GM12892 (cell line): ENCODE results near the gene EFCAB8.

Experiments used
- POLR2AphosphoS5 ChIP-seq: IDR thresholded peaks from 2 replicates; pipeline ENCODE4 v1.6.1; 2011; ENCODE audit warnings: low read depth, low read length, control low read depth
- TAF1 ChIP-seq: IDR thresholded peaks from 2 replicates; pipeline ENCODE4 v1.6.1; 2011; ENCODE audit warnings: low read depth, mild to moderate bottlenecking, control low read depth, low read length, borderline replicate concordance

DNA sequence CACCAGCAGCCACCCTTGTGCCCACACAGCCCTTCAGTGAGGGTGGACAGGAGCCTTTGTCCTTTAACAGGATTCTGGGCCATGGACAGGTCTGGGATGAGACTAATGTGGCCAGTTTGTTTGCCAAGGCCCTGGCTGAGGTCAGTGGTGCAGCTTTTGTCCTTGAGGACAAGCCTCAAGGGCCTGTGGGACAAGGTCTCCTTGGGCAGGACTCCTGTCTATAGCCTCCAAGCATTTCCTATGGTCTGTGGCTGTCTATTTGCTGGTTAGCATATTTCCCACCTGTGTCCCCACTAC is 101.4 kb downstream of the EFCAB8 start:
- TF ChIP-seq POLR2AphosphoS5 = no peak
- no peak for TF ChIP-seq TAF1
